GM21447 (cell line): ENCODE results near the gene CHCHD3.
"Not testable (repeated sequence)": the region's sequence is repeated elsewhere in the genome, so short reads cannot be mapped to it uniquely, and the experiment has no call there.

Source experiments
- ATAC-seq: cut with Tn5 transposase; IDR thresholded peaks from one replicate; pipeline ENCODE4 v1.9.1; 2021; ENCODE audit not compliant: unreplicated experiment

CHCHD3 gene

GRCh38 chr7:132910657-132911056, 171.2 kb downstream of the CHCHD3 start:
- no peak for ATAC-seq

GRCh38 chr7:132907380-132907940, 174.4 kb downstream of the CHCHD3 start:
- no peak for ATAC-seq

- ATAC-seq, result no peak
Measured at GRCh38 chr7:132906193-132906835, 175.6 kb downstream of the CHCHD3 start.

- ATAC-seq, result not testable (repeated sequence)
Measured at GRCh38 chr7:132905136-132905535, 176.8 kb downstream of the CHCHD3 start.

- ATAC-seq, result no peak
Measured at GRCh38 chr7:132904209-132904608, 177.7 kb downstream of the CHCHD3 start.

- ATAC-seq, result not testable (repeated sequence)
Measured at GRCh38 chr7:132902294-132902693, 179.6 kb downstream of the CHCHD3 start.

GRCh38 chr7:132901241-132901640, 180.6 kb downstream of the CHCHD3 start:
- ATAC-seq, result no peak

- no peak for ATAC-seq
Measured at GRCh38 chr7:132899833-132900232, 182.1 kb downstream of the CHCHD3 start.

- not testable (repeated sequence) for ATAC-seq
Measured at GRCh38 chr7:132898641-132899175, 183.2 kb downstream of the CHCHD3 start.

GRCh38 chr7:132897093-132897687, 184.7 kb downstream of the CHCHD3 start:
- ATAC-seq, result no peak

- ATAC-seq, result no peak
Measured at GRCh38 chr7:132895231-132895630, 186.7 kb downstream of the CHCHD3 start.

- no peak for ATAC-seq
Measured at GRCh38 chr7:132893560-132893959, 188.3 kb downstream of the CHCHD3 start.

GRCh38 chr7:132892744-132893143, 189.1 kb downstream of the CHCHD3 start:
- not testable (repeated sequence) for ATAC-seq

- no peak for ATAC-seq
Measured at GRCh38 chr7:132891554-132891953, 190.3 kb downstream of the CHCHD3 start.

GRCh38 chr7:132882714-132883428, 199.0 kb downstream of the CHCHD3 start:
- peak; percentile 70 for ATAC-seq

GRCh38 chr7:132881317-132881716, 200.6 kb downstream of the CHCHD3 start:
- no peak for ATAC-seq

- no peak for ATAC-seq
Measured at GRCh38 chr7:132879579-132879978, 202.3 kb downstream of the CHCHD3 start.

GRCh38 chr7:132878204-132878919, 203.5 kb downstream of the CHCHD3 start:
- no peak for ATAC-seq

- ATAC-seq, result no peak
Measured at GRCh38 chr7:132877573-132877972, 204.3 kb downstream of the CHCHD3 start.

GRCh38 chr7:132876576-132876975, 205.3 kb downstream of the CHCHD3 start:
- no peak for ATAC-seq

GRCh38 chr7:132872034-132872433, 209.9 kb downstream of the CHCHD3 start:
- peak; percentile 49 for ATAC-seq
